B cell (primary cell): ENCODE results near the gene PLCG1.

Source experiments
- CTCF ChIP-seq: fragments of 200-600 bp; IDR thresholded peaks from one replicate; pipeline ENCODE4 v1.8.0; 2022; ENCODE audit warnings: antibody characterized with exemption, mild to moderate bottlenecking
- EZH2 ChIP-seq: IDR thresholded peaks from 2 replicates; pipeline ENCODE4 v1.6.1; 2012; ENCODE audit warnings: borderline replicate concordance, low read depth, mild to moderate bottlenecking, moderate library complexity, low read length; ENCODE audit not compliant: insufficient read depth, poor library complexity, severe bottlenecking

GRCh38 chr20:41162396-41162795 is 25.1 kb downstream of the PLCG1 start:
- TF ChIP-seq CTCF (no peak), EZH2 (no peak)
